ENCODE measurements around the gene RUNX3. TPM values are rescaled to one million over a fixed set of nuclear protein-coding genes. Genes with fewer than 3 reads are reported as not detected.

The RUNX3 gene
- total and polyA plus RNA-seq, 2 of the 8 experiments (the other 6 are each of a cell fraction or from before 2014, with no cell fraction given), result 0.62 to 0.82 TPM

- Histone ChIP-seq H2AFZ (ENCODE audit: low read length) (no peak overlapping the region), H2BK120ac (replicated peaks; ENCODE audit: low read depth, low read length) (no peak overlapping the region), H4K91ac (replicated peaks; ENCODE audit: insufficient read length, low read length) (no peak overlapping the region), H3K18ac (ENCODE audit: extremely low read depth, low read length) (no peak overlapping the region), H3K4me3 (ENCODE audit: extremely low read depth in 1 of 4, insufficient read depth in 2 of 4, low read depth in 3 of 4, low read length in 4 of 4) (no peak overlapping the region), H4K8ac (ENCODE audit: extremely low read depth, insufficient read depth, low read length) (no peak overlapping the region), H3K14ac (ENCODE audit: insufficient read length) (no peak overlapping the region), H3K4ac (replicated peaks; ENCODE audit: insufficient read length, low read depth, low read length) (no peak overlapping the region), H3K9me3 (ENCODE audit: insufficient read depth in 2 of 2, low read depth in 1 of 2, low read length in 1 of 2) (no peaks in the 10 kb centered on the region), H3K79me1 (ENCODE audit: low read depth, low read length) (no peaks in the 10 kb centered on the region), H3K4me1 (replicated peaks in 1 of 4; ENCODE audit: control insufficient read depth in 3 of 4, insufficient read depth in 4 of 4, low read length in 3 of 4) (peaks cover 0 to 8% (median 6%) of the 10 kb centered on the region in 4 experiments; a peak in 4 of 7 replicates), H2BK5ac (ENCODE audit: low read depth, low read length) (no peak overlapping the region), H2AK5ac (ENCODE audit: low read depth, low read length) (no peak overlapping the region), H4K20me1 (replicated peaks in 1 of 2; ENCODE audit: control insufficient read depth in 1 of 2, insufficient read depth in 2 of 2, low read length in 2 of 2) (no peaks in the 10 kb centered on the region), H2BK20ac (ENCODE audit: low read length) (no peak overlapping the region), H3K79me2 (ENCODE audit: control insufficient read depth in 1 of 2, insufficient read depth in 2 of 2, low read length in 2 of 2) (no peaks in the 10 kb centered on the region), H3K4me2 (ENCODE audit: insufficient read depth in 1 of 2, low read depth in 2 of 2, low read length in 2 of 2) (no peak overlapping the region), H3K56ac (replicated peaks; ENCODE audit: insufficient read length, low read depth, low read length) (no peak overlapping the region), H2BK15ac (ENCODE audit: low read length) (no peak overlapping the region), H3K23me2 (ENCODE audit: low read depth, low read length) (no peaks in the 10 kb centered on the region), H2BK12ac (ENCODE audit: low read depth, low read length) (no peak overlapping the region), H4K5ac (ENCODE audit: insufficient read length, low read depth, low read length) (no peak overlapping the region), H3K9ac (replicated peaks in 1 of 4; ENCODE audit: extremely low read depth in 1 of 4, low read depth in 3 of 4, low read length in 3 of 4) (no peak overlapping the region), H3K36me3 (ENCODE audit: control insufficient read depth in 2 of 4, insufficient read depth in 4 of 4, low read length in 3 of 4) (no peaks in the 10 kb centered on the region), H3K27ac (ENCODE audit: low read depth, low read length) (no peak overlapping the region), H3K23ac (ENCODE audit: insufficient read length) (no peak overlapping the region), H3K27me3 (replicated peaks in 1 of 4; ENCODE audit: control insufficient read depth in 3 of 4, extremely low read depth in 1 of 4, insufficient read depth in 3 of 4, low read length in 3 of 4) (no peaks in the 10 kb centered on the region; a peak in 1 of 7 replicates)
- 76% methylated on average over 2 of the region's 2 CpGs; no CpG with 5 or more reads in 1 of the 2 experiments for WGBS, 2 experiments (ENCODE audit: extremely low coverage in 1 of 2, insufficient coverage in 1 of 2, insufficient read length in 1 of 2, insufficient replicate concordance in 2 of 2, low coverage in 1 of 2, low lambda C conversion rate in 2 of 2, missing lambda C conversion rate in 1 of 2)
- no peak for FAIRE-seq
- CTCF ChIA-PET (ENCODE audit: partially characterized antibody), result interaction anchor here (0.7 to 2.2 kb wide), 5 partner anchors 8 to 70 kb away, joined by 3 to 5 read pairs (median 3); no protein-coding TSS in a partner anchor
- POLR2A ChIA-PET (ENCODE audit: partially characterized antibody), result no interaction called here
- DNase-seq (ENCODE audit: low read depth in 1 of 2, low spot score in 2 of 2), result no peak
- TF ChIP-seq, protein P1, sequence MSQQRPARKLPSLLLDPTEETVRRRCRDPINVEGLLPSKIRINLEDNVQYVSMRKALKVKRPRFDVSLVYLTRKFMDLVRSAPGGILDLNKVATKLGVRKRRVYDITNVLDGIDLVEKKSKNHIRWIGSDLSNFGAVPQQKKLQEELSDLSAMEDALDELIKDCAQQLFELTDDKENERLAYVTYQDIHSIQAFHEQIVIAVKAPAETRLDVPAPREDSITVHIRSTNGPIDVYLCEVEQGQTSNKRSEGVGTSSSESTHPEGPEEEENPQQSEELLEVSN (IDR thresholded peaks at IDR 0.05), result no peak
- TF ChIP-seq NRF1 (IDR thresholded peaks at IDR 0.05; ENCODE audit: low read depth, low read length) (no peak), ASH2L (IDR thresholded peaks at IDR 0.05; ENCODE audit: low read length) (no peak), POLR2AphosphoS5 (IDR thresholded peaks at IDR 0.05; ENCODE audit: low read depth, low read length) (no peak), BACH1 (IDR thresholded peaks at IDR 0.05; ENCODE audit: low read length) (no peak), EP300 (IDR thresholded peaks at IDR 0.05; ENCODE audit: borderline replicate concordance in 1 of 2, low read depth in 2 of 2, low read length in 2 of 2) (no peak), GABPA (IDR thresholded peaks at IDR 0.05; ENCODE audit: borderline replicate concordance, insufficient read depth, low read length) (no peak), TEAD4 (IDR thresholded peaks at IDR 0.05; ENCODE audit: low read depth, low read length) (no peak), SP2 (IDR thresholded peaks at IDR 0.05; ENCODE audit: low read length) (no peak), CTBP2 (IDR thresholded peaks at IDR 0.05; ENCODE audit: borderline replicate concordance, insufficient read depth, insufficient read length, low read length) (no peak), KDM1A (IDR thresholded peaks at IDR 0.05; ENCODE audit: borderline replicate concordance, low read length) (no peak), RBBP5 (IDR thresholded peaks at IDR 0.05; ENCODE audit: borderline replicate concordance, low read depth, low read length) (no peak), YY1 (IDR thresholded peaks at IDR 0.05; ENCODE audit: low read depth, low read length) (no peak), TCF12 (IDR thresholded peaks at IDR 0.05; ENCODE audit: low read depth, low read length) (no peak)
These were observed 11.7 kb downstream of the RUNX3 start for GRCh38 chr1:24918370-24918769.

Data from H1 (cell line).